Upper lobe of left lung (tissue), 4 donors: Measurements from ENCODE around the gene SNX20.

Source experiments
- CTCF ChIP-seq, 6 experiments: fragments of 450-650 bp in 4 of 6; fragments of 200-600 bp in 2 of 6; sonication (generic) in 2 of 6; IDR thresholded peaks; one replicate each; pipeline ENCODE4 v1.5.1; 2016 to 2019; ENCODE audit warnings: antibody characterized with exemption in 6 of 6
- POLR2AphosphoS5 ChIP-seq, 2 donors: sonication (generic); formaldehyde crosslinking; IDR thresholded peaks; one replicate each; pipeline ENCODE4 v1.5.1; 2017; ENCODE audit warnings: antibody characterized with exemption in 2 of 2

- TF ChIP-seq CTCF (IDR thresholded peaks at IDR 0.05) (no peak), POLR2AphosphoS5 (IDR thresholded peaks at IDR 0.05) (no peak)
Measured at GRCh38 chr16:50651835-50652438, 29.2 kb downstream of the SNX20 start.
